ENCODE measurements around the gene SLC22A23. TPM values are rescaled to one million over a fixed set of nuclear protein-coding genes. Genes with fewer than 3 reads are reported as not detected.

SLC22A23 gene
- total RNA-seq, 1 donor from 2014 or later = 19.4 TPM

DNA sequence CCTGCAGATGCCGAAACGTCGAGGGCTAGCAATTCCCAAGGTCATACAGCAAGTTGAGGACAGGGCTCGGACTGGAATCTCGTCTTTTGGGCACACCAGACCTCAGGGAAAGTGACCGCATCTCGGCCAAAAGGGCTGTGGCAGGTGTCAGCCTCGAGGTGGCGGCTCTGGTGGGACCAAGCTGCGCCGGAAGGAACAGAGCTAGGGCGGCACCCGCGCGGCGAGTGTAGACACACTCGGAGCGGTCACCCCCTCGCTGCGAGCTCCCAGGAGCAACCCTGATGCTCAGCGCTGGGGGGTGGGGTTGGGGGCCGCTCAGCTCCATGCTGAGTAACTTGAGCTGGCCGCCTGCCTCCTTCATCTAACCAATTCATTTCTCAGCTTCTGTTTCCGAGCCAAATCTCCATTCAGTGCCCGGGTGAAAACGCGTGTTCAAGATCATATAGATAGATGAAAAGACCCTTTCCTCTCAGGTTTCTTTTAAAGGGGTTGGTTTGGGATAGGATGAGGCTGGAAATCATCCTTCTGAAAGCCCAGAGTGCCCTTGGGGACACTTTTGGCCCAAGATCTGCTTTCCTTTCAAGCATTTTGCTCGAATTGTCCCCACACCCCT is 227.2 kb downstream of the SLC22A23 start:
- no peaks in the 10 kb centered on the region for H3K9me3 Mint-ChIP-seq (ENCODE audit: low read depth)
- H3K4me3 Mint-ChIP-seq (ENCODE audit: low read depth) = peak overlapping the region; percentile 87
- peaks cover 5% of the 10 kb centered on the region for H3K36me3 Mint-ChIP-seq (ENCODE audit: insufficient read depth)
- peaks cover 17% of the 10 kb centered on the region for H3K27me3 Mint-ChIP-seq
- TF ChIP-seq, protein P1, sequence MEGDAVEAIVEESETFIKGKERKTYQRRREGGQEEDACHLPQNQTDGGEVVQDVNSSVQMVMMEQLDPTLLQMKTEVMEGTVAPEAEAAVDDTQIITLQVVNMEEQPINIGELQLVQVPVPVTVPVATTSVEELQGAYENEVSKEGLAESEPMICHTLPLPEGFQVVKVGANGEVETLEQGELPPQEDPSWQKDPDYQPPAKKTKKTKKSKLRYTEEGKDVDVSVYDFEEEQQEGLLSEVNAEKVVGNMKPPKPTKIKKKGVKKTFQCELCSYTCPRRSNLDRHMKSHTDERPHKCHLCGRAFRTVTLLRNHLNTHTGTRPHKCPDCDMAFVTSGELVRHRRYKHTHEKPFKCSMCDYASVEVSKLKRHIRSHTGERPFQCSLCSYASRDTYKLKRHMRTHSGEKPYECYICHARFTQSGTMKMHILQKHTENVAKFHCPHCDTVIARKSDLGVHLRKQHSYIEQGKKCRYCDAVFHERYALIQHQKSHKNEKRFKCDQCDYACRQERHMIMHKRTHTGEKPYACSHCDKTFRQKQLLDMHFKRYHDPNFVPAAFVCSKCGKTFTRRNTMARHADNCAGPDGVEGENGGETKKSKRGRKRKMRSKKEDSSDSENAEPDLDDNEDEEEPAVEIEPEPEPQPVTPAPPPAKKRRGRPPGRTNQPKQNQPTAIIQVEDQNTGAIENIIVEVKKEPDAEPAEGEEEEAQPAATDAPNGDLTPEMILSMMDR (IDR thresholded peaks at IDR 0.05; ENCODE audit: unreplicated experiment) = peak; percentile 19
- DNase-seq (ENCODE audit: low spot score, unreplicated experiment) = peak; percentile 42
- peak overlapping the region; percentile 81 for H3K27ac Mint-ChIP-seq
- H3K4me1 Mint-ChIP-seq (ENCODE audit: low read depth) = peaks cover 31% of the 10 kb centered on the region

- TF ChIP-seq, protein P1 (IDR thresholded peaks at IDR 0.05; ENCODE audit: unreplicated experiment) = no peak
- no peaks in the 10 kb centered on the region for H3K9me3 Mint-ChIP-seq (ENCODE audit: low read depth)
- peak overlapping the region; percentile 94 for H3K27ac Mint-ChIP-seq
- peak; percentile 35 for DNase-seq (ENCODE audit: low spot score, unreplicated experiment)
- H3K4me3 Mint-ChIP-seq (ENCODE audit: low read depth) = peak overlapping the region; percentile 87
- peaks cover 11% of the 10 kb centered on the region for H3K36me3 Mint-ChIP-seq (ENCODE audit: insufficient read depth)
- H3K4me1 Mint-ChIP-seq (ENCODE audit: low read depth) = peaks cover 34% of the 10 kb centered on the region
- peaks cover 17% of the 10 kb centered on the region for H3K27me3 Mint-ChIP-seq
Observed at GRCh38 chr6:3228771-3229565, 227.9 kb downstream of the SLC22A23 start.

DNA sequence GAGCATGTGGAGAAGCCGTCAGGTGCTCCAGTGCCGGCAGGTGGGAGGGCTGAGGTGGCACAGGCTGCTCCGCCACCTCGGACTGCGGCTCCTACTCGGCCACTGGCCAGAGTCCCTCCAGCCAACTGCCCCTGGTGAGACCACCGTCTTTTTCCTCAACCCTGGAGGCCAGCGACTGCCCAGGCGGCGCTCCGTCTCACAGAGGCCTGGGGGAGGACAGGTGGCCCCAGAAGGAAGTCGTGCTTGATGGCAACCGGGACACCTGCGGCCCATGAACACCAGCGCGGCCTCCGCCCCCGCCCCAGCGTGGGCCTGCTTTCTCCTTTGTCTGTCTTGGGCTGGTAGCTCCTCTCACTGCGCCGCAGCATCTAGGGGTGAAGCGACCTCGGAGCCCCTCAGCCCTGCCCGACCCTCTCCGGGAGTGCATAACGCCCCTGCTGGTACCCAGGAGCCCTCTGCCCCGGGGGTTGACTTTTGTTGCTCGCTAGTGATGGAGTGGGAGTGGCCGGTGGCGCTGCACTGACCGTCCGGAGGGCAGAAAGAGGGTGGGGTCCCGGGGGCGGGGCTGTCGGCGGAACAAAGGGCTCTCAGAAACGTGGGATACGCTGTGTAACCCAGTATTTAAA is 228.7 kb downstream of the SLC22A23 start:
- peaks cover 34% of the 10 kb centered on the region for H3K4me1 Mint-ChIP-seq (ENCODE audit: low read depth)
- peaks cover 13% of the 10 kb centered on the region for H3K27me3 Mint-ChIP-seq

GRCh38 chr6:3227363-3228045 is 229.3 kb downstream of the SLC22A23 start, which contains the start of gene TUBB2B:
TUBB2B (minus strand) TSS chr6:3227653; CDS start chr6:3227543, 110 bp downstream.
- TF ChIP-seq, protein P1 (IDR thresholded peaks at IDR 0.05; ENCODE audit: unreplicated experiment) = no peak
- Mint-ChIP-seq H3K27ac (peak within 1 kb of the TSS; percentile 96), H3K4me3 (ENCODE audit: low read depth) (peak within 1 kb of the TSS; percentile 87), H3K9me3 (ENCODE audit: low read depth) (no peaks in the 10 kb centered on the region), H3K4me1 (ENCODE audit: low read depth) (peaks cover 29% of the 10 kb centered on the region), H3K36me3 (ENCODE audit: insufficient read depth) (peaks cover 16% of the 10 kb centered on the region), H3K27me3 (peaks cover 11% of the 10 kb centered on the region)
- peak; percentile 86 for DNase-seq (ENCODE audit: low spot score, unreplicated experiment)

More for the DNA sequence above, 228.7 kb downstream of the SLC22A23 start:
- peak; percentile 65 for DNase-seq (ENCODE audit: low spot score, unreplicated experiment)
- Mint-ChIP-seq H3K9me3 (ENCODE audit: low read depth) (no peaks in the 10 kb centered on the region), H3K4me3 (ENCODE audit: low read depth) (peak overlapping the region; percentile 87), H3K27ac (peak overlapping the region; percentile 96), H3K36me3 (ENCODE audit: insufficient read depth) (peaks cover 16% of the 10 kb centered on the region)
- TF ChIP-seq, protein P1 (IDR thresholded peaks at IDR 0.05; ENCODE audit: unreplicated experiment) = peak; percentile 15
